GM18517 (cell line): ENCODE data around the gene LSR.
"Not testable (repeated sequence)": the region's sequence is repeated elsewhere in the genome, so short reads cannot be mapped to it uniquely, and the experiment has no call there.

Experiments used
- ATAC-seq: cut with Tn5 transposase; IDR thresholded peaks from one replicate; pipeline ENCODE4 v1.9.1; 2021; ENCODE audit warnings: mild to moderate bottlenecking, moderate library complexity; ENCODE audit not compliant: unreplicated experiment

Gene LSR

GRCh38 chr19:35279985-35280821, 31.4 kb downstream of the LSR start:
- no peak for ATAC-seq

- ATAC-seq: no peak
These were observed 32.5 kb downstream of the LSR start for GRCh38 chr19:35281303-35281702.

GRCh38 chr19:35284153-35285094, 35.6 kb downstream of the LSR start:
- no peak for ATAC-seq

GRCh38 chr19:35285095-35285449, 36.3 kb downstream of the LSR start:
- ATAC-seq: no peak

- ATAC-seq: not testable (repeated sequence)
These were observed 36.7 kb downstream of the LSR start for GRCh38 chr19:35285465-35285864.

- not testable (repeated sequence) for ATAC-seq
These were observed 37.3 kb downstream of the LSR start for GRCh38 chr19:35286101-35286500.

- ATAC-seq: no peak
These were observed 38.9 kb downstream of the LSR start for GRCh38 chr19:35287713-35288112.

GRCh38 chr19:35288331-35288730, 39.5 kb downstream of the LSR start:
- no peak for ATAC-seq

GRCh38 chr19:35288906-35289305, 40.1 kb downstream of the LSR start:
- ATAC-seq: no peak

GRCh38 chr19:35290381-35291127, 41.8 kb downstream of the LSR start:
- no peak for ATAC-seq

- ATAC-seq: no peak
These were observed 42.5 kb downstream of the LSR start for GRCh38 chr19:35291259-35291658.

- ATAC-seq: no peak
These were observed 43.1 kb downstream of the LSR start, which contains the start of gene MAG for GRCh38 chr19:35291916-35292315. Gene MAG (plus strand): TSS chr19:35292161. CDS start chr19:35295409, 3,248 bp downstream.

GRCh38 chr19:35292421-35293362, 43.9 kb downstream of the LSR start:
- no peak for ATAC-seq

GRCh38 chr19:35293363-35293739, 44.5 kb downstream of the LSR start:
- ATAC-seq: no peak

GRCh38 chr19:35293808-35294207, 45.0 kb downstream of the LSR start:
- no peak for ATAC-seq

- ATAC-seq: no peak
These were observed 45.5 kb downstream of the LSR start for GRCh38 chr19:35294328-35294727.

- ATAC-seq: no peak
These were observed 46.3 kb downstream of the LSR start for GRCh38 chr19:35294859-35295791.

- no peak for ATAC-seq
These were observed 47.1 kb downstream of the LSR start for GRCh38 chr19:35295792-35296462.
